Right atrium auricular region (tissue), 2 donors: Measurements from ENCODE around the gene HOXA9. TPM values are rescaled to one million over a fixed set of nuclear protein-coding genes. Genes with fewer than 3 reads are reported as not detected.

ENCODE experiments used
- DNase-seq: peaks from one replicate; pipeline ENCODE4 v3.0.0-alpha.2; 2019; ENCODE audit warnings: low spot score
- H3K27ac ChIP-seq, 2 donors: fragments of 200-600 bp; sonication (generic); 1 replicate in 1 of 2; 2 replicates in 1 of 2; pipeline ENCODE4 v1.5.1; 2016 to 2019
- H3K27me3 ChIP-seq, 2 donors: fragments of 200-600 bp; sonication (generic); one replicate each; pipeline versions ENCODE4 v1.5.1 to v1.6.0; 2017 to 2019
- H3K36me3 ChIP-seq: fragments of 200-600 bp; sonication (generic); one replicate; pipeline ENCODE4 v1.5.1; 2016
- H3K4me1 ChIP-seq, 2 donors: fragments of 200-600 bp; sonication (generic); one replicate each; pipeline versions ENCODE4 v1.5.1 to v1.6.0; 2017 to 2019
- H3K4me3 ChIP-seq, 2 donors: fragments of 200-600 bp; sonication (generic); 1 replicate in 1 of 2; 2 replicates in 1 of 2; pipeline ENCODE4 v1.5.1; 2017 to 2019; ENCODE audit warnings: mild to moderate bottlenecking in 1 of 2, moderate library complexity in 1 of 2
- H3K9me3 ChIP-seq, 2 donors: fragments of 200-600 bp; sonication (generic); one replicate each; pipeline ENCODE4 v1.5.1; 2019
- CTCF ChIP-seq, 2 donors: fragments of 200-600 bp; sonication (generic); IDR thresholded peaks; one replicate each; pipeline ENCODE4 v1.5.1; 2019; ENCODE audit warnings: antibody characterized with exemption in 2 of 2
- total RNA-seq, 2 donors: library from RNA; depleted of rRNA; stranded (reverse); fragments of >200 nt; gene quantifications; one replicate each; pipeline ENCODE4 v1.1.0, GENCODE V29; 2016

Gene HOXA9
- total RNA-seq, 2 donors from 2014 or later: not detected

GRCh38 chr7:27138472-27138871 is 26.9 kb downstream of the HOXA9 start:
- no peak overlapping the region for H3K4me3 ChIP-seq

DNA sequence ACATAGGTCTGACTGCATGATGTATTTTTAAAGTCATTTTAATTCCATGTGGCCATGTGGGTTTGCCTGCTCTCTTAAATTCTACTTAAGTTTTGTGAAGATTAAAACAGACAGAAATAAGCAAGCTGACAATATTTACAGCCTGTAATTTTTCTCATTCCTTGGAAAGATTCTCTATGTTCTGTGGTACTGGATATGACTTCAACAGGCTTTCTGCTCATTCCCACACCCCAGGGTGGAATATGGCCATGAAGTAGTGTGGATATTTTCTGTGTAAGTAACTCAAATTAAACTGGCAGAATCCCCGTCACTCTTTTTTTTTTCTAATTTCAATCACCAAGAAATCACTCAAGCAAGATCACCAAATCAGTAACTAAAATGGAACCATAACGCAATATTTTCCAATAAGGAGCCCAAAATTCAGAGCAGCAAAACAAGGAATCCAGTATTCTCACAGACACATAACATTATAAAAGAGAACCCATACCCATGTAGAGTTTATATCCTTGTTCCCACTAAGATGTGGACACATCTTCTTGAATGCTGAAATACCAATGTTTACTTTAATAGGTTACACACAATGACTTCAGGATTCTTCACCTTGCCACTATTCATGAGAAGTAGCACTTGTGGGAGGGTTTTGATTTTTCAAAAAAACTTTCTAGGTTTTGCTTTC is 27.6 kb downstream of the HOXA9 start:
- H3K36me3 ChIP-seq: no peaks in the 10 kb centered on the region
- no peak for DNase-seq
- no peak overlapping the region for H3K27ac ChIP-seq
- TF ChIP-seq CTCF (IDR thresholded peaks at IDR 0.05): no peak
- H3K4me1 ChIP-seq: peaks cover 0 to 14% of the 10 kb centered on the region in 2 donors
- peaks cover 36 to 55% of the 10 kb centered on the region in 2 donors for H3K27me3 ChIP-seq
- H3K4me3 ChIP-seq: no peak overlapping the region
- no peaks in the 10 kb centered on the region for H3K9me3 ChIP-seq

More at GRCh38 chr7:27138472-27138871, 26.9 kb downstream of the HOXA9 start:
- DNase-seq: no peak
- peaks cover 0 to 21% of the 10 kb centered on the region in 2 donors for H3K4me1 ChIP-seq
- no peaks in the 10 kb centered on the region for H3K9me3 ChIP-seq
- no peak overlapping the region for H3K27ac ChIP-seq
- TF ChIP-seq CTCF (IDR thresholded peaks at IDR 0.05): no peak
- H3K36me3 ChIP-seq: no peaks in the 10 kb centered on the region
- peaks cover 41 to 58% of the 10 kb centered on the region in 2 donors for H3K27me3 ChIP-seq

DNA sequence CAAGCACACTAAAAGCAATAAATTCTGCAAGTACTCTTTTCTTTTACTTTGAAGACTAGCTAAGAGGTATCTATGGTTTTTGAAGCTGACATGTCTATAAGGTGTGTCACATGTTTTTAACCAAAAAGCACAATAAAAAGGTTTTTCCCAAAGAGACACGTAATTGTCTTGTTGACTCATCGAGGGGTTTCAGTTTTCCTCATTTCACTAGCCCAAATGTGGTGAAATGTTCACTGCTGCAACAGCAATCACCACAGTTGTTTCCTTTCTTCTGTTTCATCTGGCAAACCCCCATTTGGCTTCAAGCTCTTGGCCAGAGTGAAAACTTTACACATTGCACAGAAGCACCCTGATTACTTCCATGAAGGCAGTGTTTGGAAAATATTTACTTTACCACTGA is 30.9 kb downstream of the HOXA9 start:
- no peaks in the 10 kb centered on the region for H3K36me3 ChIP-seq
- peaks cover 0 to 12% of the 10 kb centered on the region in 2 donors for H3K4me1 ChIP-seq
- no peak for DNase-seq
- peaks cover 23 to 32% of the 10 kb centered on the region in 2 donors for H3K27me3 ChIP-seq
- H3K27ac ChIP-seq: no peak overlapping the region
- no peak overlapping the region for H3K4me3 ChIP-seq
- no peak for TF ChIP-seq CTCF (IDR thresholded peaks at IDR 0.05)
- H3K9me3 ChIP-seq: no peaks in the 10 kb centered on the region

- Histone ChIP-seq H3K36me3 (no peaks in the 10 kb centered on the region), H3K27me3 (peaks cover 21 to 28% of the 10 kb centered on the region in 2 donors), H3K4me3 (no peak overlapping the region), H3K27ac (no peak overlapping the region), H3K4me1 (peaks cover 0 to 10% of the 10 kb centered on the region in 2 donors), H3K9me3 (no peaks in the 10 kb centered on the region)
- TF ChIP-seq CTCF (IDR thresholded peaks at IDR 0.05): no peak
- DNase-seq: no peak
These were observed 31.7 kb downstream of the HOXA9 start for GRCh38 chr7:27133409-27134231.

DNA sequence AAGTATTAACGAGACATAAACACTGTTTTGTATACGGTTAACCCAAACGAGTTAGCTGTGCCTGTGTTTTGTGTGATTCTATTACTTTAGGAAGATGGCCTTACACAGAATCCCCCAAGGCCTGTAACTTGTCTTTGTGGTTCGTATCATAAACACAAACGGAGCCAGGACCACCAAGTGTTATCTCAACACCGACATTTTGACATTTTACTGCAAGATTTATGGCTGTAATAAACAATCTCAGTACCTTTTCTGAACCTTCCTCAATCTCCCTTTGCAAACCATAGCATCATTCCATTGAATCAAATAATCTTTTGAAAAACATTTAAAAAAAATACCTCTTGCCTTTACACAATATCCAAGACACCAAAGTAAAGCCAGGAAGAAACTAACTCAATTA is 32.4 kb downstream of the HOXA9 start:
- Histone ChIP-seq H3K27ac (no peak overlapping the region), H3K27me3 (peaks cover 21 to 28% of the 10 kb centered on the region in 2 donors), H3K36me3 (no peaks in the 10 kb centered on the region), H3K4me1 (peaks cover 0 to 10% of the 10 kb centered on the region in 2 donors), H3K9me3 (no peaks in the 10 kb centered on the region), H3K4me3 (no peak overlapping the region)
- no peak for DNase-seq
- no peak for TF ChIP-seq CTCF (IDR thresholded peaks at IDR 0.05)
